ENCODE results near the gene FBXW5.

- TF ChIP-seq, protein P1, sequence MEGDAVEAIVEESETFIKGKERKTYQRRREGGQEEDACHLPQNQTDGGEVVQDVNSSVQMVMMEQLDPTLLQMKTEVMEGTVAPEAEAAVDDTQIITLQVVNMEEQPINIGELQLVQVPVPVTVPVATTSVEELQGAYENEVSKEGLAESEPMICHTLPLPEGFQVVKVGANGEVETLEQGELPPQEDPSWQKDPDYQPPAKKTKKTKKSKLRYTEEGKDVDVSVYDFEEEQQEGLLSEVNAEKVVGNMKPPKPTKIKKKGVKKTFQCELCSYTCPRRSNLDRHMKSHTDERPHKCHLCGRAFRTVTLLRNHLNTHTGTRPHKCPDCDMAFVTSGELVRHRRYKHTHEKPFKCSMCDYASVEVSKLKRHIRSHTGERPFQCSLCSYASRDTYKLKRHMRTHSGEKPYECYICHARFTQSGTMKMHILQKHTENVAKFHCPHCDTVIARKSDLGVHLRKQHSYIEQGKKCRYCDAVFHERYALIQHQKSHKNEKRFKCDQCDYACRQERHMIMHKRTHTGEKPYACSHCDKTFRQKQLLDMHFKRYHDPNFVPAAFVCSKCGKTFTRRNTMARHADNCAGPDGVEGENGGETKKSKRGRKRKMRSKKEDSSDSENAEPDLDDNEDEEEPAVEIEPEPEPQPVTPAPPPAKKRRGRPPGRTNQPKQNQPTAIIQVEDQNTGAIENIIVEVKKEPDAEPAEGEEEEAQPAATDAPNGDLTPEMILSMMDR (IDR thresholded peaks at IDR 0.05): no peak
- TF ChIP-seq POLR2A (IDR thresholded peaks at IDR 0.05): no peak
Measured at GRCh38 chr9:136896027-136896426, 48.5 kb downstream of the FBXW5 start.

Measured in uterus (tissue), 2 donors.